ENCODE results near the gene DNAH8. TPM values are rescaled to one million over a fixed set of nuclear protein-coding genes. Genes with fewer than 3 reads are reported as not detected.

DNAH8 gene
- total and polyA plus RNA-seq, 9 donors, result 0.58 to 4.3 (median 1.5) TPM

GRCh38 chr6:38943964-38944363 is 228.9 kb downstream of the DNAH8 start:
- Histone ChIP-seq H3K4me3 (ENCODE audit: low read length) (no peak overlapping the region), H3K4me1 (ENCODE audit: control insufficient read depth, insufficient read depth, low read length) (no peaks in the 10 kb centered on the region), H3K27ac (ENCODE audit: low read length) (no peak overlapping the region), H3K9me3 (replicated peaks; ENCODE audit: control insufficient read depth, low read depth, low read length) (no peaks in the 10 kb centered on the region), H3K36me3 (ENCODE audit: control insufficient read depth, insufficient read depth, low read length) (no peaks in the 10 kb centered on the region), H3K27me3 (ENCODE audit: control insufficient read depth, insufficient read depth, low read length) (peaks cover 7% of the 10 kb centered on the region)
- no peak for DNase-seq
- 40% methylated on average over 1 of the region's 4 CpGs for WGBS (ENCODE audit: insufficient coverage)

GRCh38 chr6:38944655-38945279 is 229.7 kb downstream of the DNAH8 start:
- H3K27me3 ChIP-seq (ENCODE audit: control insufficient read depth, insufficient read depth, low read length), result peaks cover 7% of the 10 kb centered on the region
- H3K36me3 ChIP-seq (ENCODE audit: control insufficient read depth, insufficient read depth, low read length), result no peaks in the 10 kb centered on the region
- no CpG with 5 or more reads among the region's 1 CpG for WGBS (ENCODE audit: insufficient coverage)
- H3K9me3 ChIP-seq (replicated peaks; ENCODE audit: control insufficient read depth, low read depth, low read length), result no peaks in the 10 kb centered on the region
- H3K27ac ChIP-seq (ENCODE audit: low read length), result no peak overlapping the region
- no peak for DNase-seq
- H3K4me3 ChIP-seq (ENCODE audit: low read length), result no peak overlapping the region
- H3K4me1 ChIP-seq (ENCODE audit: control insufficient read depth, insufficient read depth, low read length), result no peaks in the 10 kb centered on the region

GRCh38 chr6:38955861-38956260 is 240.8 kb downstream of the DNAH8 start:
- H3K4me3 ChIP-seq (ENCODE audit: low read length), result no peak overlapping the region
- H3K27ac ChIP-seq (ENCODE audit: low read length), result no peak overlapping the region
- 89% methylated on average over 2 of the region's 2 CpGs for WGBS (ENCODE audit: insufficient coverage)
- DNase-seq, result no peak
- H3K36me3 ChIP-seq (ENCODE audit: control insufficient read depth, insufficient read depth, low read length), result no peaks in the 10 kb centered on the region
- H3K4me1 ChIP-seq (ENCODE audit: control insufficient read depth, insufficient read depth, low read length), result no peaks in the 10 kb centered on the region
- H3K27me3 ChIP-seq (ENCODE audit: control insufficient read depth, insufficient read depth, low read length), result no peaks in the 10 kb centered on the region
- H3K9me3 ChIP-seq (replicated peaks; ENCODE audit: control insufficient read depth, low read depth, low read length), result no peaks in the 10 kb centered on the region

DNA sequence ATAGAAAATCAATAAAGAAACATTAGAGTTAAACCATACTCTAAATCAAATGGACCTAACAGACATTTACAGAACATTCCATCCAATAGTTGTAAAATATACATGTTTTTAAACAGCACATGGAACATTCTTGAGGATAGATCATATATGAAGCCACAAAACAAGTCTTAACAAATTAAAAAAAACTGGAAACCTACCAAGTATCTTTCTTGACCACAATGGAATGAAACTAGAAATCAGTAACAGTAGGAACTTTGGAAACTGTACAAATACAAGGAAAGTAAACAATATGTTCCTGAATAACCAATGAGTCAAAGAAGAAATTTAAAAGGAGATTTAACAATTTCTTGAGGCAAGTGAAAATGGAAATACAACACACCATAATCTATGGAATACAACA is 242.3 kb downstream of the DNAH8 start:
- Histone ChIP-seq H3K9me3 (replicated peaks; ENCODE audit: control insufficient read depth, low read depth, low read length) (no peaks in the 10 kb centered on the region), H3K36me3 (ENCODE audit: control insufficient read depth, insufficient read depth, low read length) (no peaks in the 10 kb centered on the region), H3K4me3 (ENCODE audit: low read length) (no peak overlapping the region), H3K27me3 (ENCODE audit: control insufficient read depth, insufficient read depth, low read length) (no peaks in the 10 kb centered on the region), H3K4me1 (ENCODE audit: control insufficient read depth, insufficient read depth, low read length) (no peaks in the 10 kb centered on the region), H3K27ac (ENCODE audit: low read length) (no peak overlapping the region)
- no peak for DNase-seq

- Histone ChIP-seq H3K4me3 (ENCODE audit: low read length) (no peak overlapping the region), H3K36me3 (ENCODE audit: control insufficient read depth, insufficient read depth, low read length) (no peaks in the 10 kb centered on the region), H3K9me3 (replicated peaks; ENCODE audit: control insufficient read depth, low read depth, low read length) (no peaks in the 10 kb centered on the region), H3K4me1 (ENCODE audit: control insufficient read depth, insufficient read depth, low read length) (no peaks in the 10 kb centered on the region), H3K27me3 (ENCODE audit: control insufficient read depth, insufficient read depth, low read length) (no peaks in the 10 kb centered on the region), H3K27ac (ENCODE audit: low read length) (no peak overlapping the region)
- WGBS (ENCODE audit: insufficient coverage), result no CpG with 5 or more reads among the region's 2 CpGs
- no peak for DNase-seq
Observed at GRCh38 chr6:38959138-38959537, 244.0 kb downstream of the DNAH8 start.

DNA sequence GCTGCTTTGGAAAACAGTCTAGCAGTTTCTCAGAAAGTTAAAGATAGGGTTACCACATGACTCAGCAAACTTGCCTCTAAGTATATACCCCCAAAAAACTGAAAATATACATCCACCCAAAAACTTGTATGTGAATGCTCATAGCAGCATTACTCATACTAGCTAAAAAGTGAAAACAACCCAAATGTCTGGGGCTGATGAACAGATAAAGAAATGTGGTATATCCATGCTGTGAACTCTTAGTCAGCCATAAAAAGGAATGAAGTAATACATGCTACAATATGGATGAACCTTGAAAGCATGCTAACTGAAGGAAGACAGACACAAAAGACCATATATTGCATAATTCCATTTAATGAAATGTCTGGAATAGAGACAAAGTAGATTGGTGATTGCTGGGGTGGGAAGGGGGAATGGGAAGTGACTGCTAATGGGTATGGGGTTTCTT is 253.6 kb downstream of the DNAH8 start:
- DNase-seq, result no peak
- no peak overlapping the region for H3K4me3 ChIP-seq (ENCODE audit: low read length)
- H3K9me3 ChIP-seq (replicated peaks; ENCODE audit: control insufficient read depth, low read depth, low read length), result no peaks in the 10 kb centered on the region
- no peaks in the 10 kb centered on the region for H3K27me3 ChIP-seq (ENCODE audit: control insufficient read depth, insufficient read depth, low read length)
- H3K27ac ChIP-seq (ENCODE audit: low read length), result no peak overlapping the region
- H3K4me1 ChIP-seq (ENCODE audit: control insufficient read depth, insufficient read depth, low read length), result no peaks in the 10 kb centered on the region
- no peaks in the 10 kb centered on the region for H3K36me3 ChIP-seq (ENCODE audit: control insufficient read depth, insufficient read depth, low read length)

GRCh38 chr6:38973178-38974057 is 258.3 kb downstream of the DNAH8 start:
- H3K27ac ChIP-seq (ENCODE audit: low read length), result no peak overlapping the region
- H3K4me3 ChIP-seq (ENCODE audit: low read length), result no peak overlapping the region
- peaks cover 2% of the 10 kb centered on the region for H3K27me3 ChIP-seq (ENCODE audit: control insufficient read depth, insufficient read depth, low read length)
- no peaks in the 10 kb centered on the region for H3K36me3 ChIP-seq (ENCODE audit: control insufficient read depth, insufficient read depth, low read length)
- no peaks in the 10 kb centered on the region for H3K4me1 ChIP-seq (ENCODE audit: control insufficient read depth, insufficient read depth, low read length)
- 57% methylated on average over 1 of the region's 8 CpGs for WGBS (ENCODE audit: insufficient coverage)
- H3K9me3 ChIP-seq (replicated peaks; ENCODE audit: control insufficient read depth, low read depth, low read length), result no peaks in the 10 kb centered on the region
- peak; percentile 52 for DNase-seq

- Histone ChIP-seq H3K27ac (ENCODE audit: low read length) (no peak overlapping the region), H3K4me1 (ENCODE audit: control insufficient read depth, insufficient read depth, low read length) (no peaks in the 10 kb centered on the region), H3K36me3 (ENCODE audit: control insufficient read depth, insufficient read depth, low read length) (no peaks in the 10 kb centered on the region), H3K27me3 (ENCODE audit: control insufficient read depth, insufficient read depth, low read length) (peaks cover 2% of the 10 kb centered on the region), H3K4me3 (ENCODE audit: low read length) (no peak overlapping the region), H3K9me3 (replicated peaks; ENCODE audit: control insufficient read depth, low read depth, low read length) (no peaks in the 10 kb centered on the region)
- DNase-seq, result no peak
- 51% methylated on average over 3 of the region's 7 CpGs for WGBS (ENCODE audit: insufficient coverage)
Observed at GRCh38 chr6:38974389-38975151, 259.5 kb downstream of the DNAH8 start.

GRCh38 chr6:38975621-38976049 is 260.5 kb downstream of the DNAH8 start:
- Histone ChIP-seq H3K4me3 (ENCODE audit: low read length) (no peak overlapping the region), H3K27me3 (ENCODE audit: control insufficient read depth, insufficient read depth, low read length) (peaks cover 2% of the 10 kb centered on the region), H3K27ac (ENCODE audit: low read length) (no peak overlapping the region), H3K9me3 (replicated peaks; ENCODE audit: control insufficient read depth, low read depth, low read length) (no peaks in the 10 kb centered on the region), H3K4me1 (ENCODE audit: control insufficient read depth, insufficient read depth, low read length) (no peaks in the 10 kb centered on the region), H3K36me3 (ENCODE audit: control insufficient read depth, insufficient read depth, low read length) (no peaks in the 10 kb centered on the region)
- no CpG with 5 or more reads among the region's 2 CpGs for WGBS (ENCODE audit: insufficient coverage)
- no peak for DNase-seq

DNA sequence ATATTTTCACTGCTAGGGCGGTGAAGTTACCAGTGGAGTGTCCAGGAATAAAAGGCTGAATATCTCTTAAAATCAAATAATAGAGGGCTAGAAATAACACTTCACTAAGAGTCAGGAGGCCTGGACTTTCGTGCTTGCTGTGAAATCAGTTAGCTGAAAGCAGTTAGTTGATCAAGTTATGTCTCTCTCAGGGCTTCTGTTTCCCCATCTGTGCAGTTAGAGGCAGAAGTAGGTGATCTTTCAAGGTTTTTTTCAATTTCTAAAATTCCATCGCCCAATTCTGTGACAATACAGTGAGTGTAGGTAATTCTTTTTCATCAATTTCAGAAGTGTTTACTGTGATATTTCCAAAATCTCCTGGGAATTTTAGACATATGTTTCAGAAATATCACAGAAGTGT is 260.9 kb downstream of the DNAH8 start:
- Histone ChIP-seq H3K27me3 (ENCODE audit: control insufficient read depth, insufficient read depth, low read length) (peaks cover 2% of the 10 kb centered on the region), H3K9me3 (replicated peaks; ENCODE audit: control insufficient read depth, low read depth, low read length) (no peaks in the 10 kb centered on the region), H3K27ac (ENCODE audit: low read length) (no peak overlapping the region), H3K4me3 (ENCODE audit: low read length) (no peak overlapping the region), H3K4me1 (ENCODE audit: control insufficient read depth, insufficient read depth, low read length) (no peaks in the 10 kb centered on the region), H3K36me3 (ENCODE audit: control insufficient read depth, insufficient read depth, low read length) (no peaks in the 10 kb centered on the region)
- DNase-seq, result no peak
- WGBS (ENCODE audit: insufficient coverage), result no CpG with 5 or more reads among the region's 3 CpGs
